ENCODE results near the gene VAT1. TPM values are rescaled to one million over a fixed set of nuclear protein-coding genes. Genes with fewer than 3 reads are reported as not detected.
"Not testable (repeated sequence)": the region's sequence is repeated elsewhere in the genome, so short reads cannot be mapped to it uniquely, and the experiment has no call there.

Gene VAT1
- polyA plus RNA-seq, 1 donor, result 59.9 TPM

DNA sequence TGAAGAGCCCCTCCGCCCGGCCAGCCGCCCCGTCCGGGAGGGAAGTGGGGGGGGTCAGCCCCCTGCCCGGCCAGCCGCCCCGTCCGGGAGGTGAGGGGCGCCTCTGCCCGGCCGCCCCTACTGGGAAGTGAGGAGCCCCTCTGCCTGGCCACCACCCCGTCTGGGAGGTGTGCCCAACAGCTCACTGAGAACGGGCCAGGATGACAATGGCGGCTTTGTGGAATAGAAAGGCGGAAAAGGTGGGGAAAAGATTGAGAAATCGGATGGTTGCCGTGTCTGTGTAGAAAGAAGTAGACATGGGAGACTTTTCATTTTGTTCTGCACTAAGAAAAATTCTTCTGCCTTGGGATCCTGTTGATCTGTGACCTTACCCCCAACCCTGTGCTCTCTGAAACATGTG, 48.9 kb downstream of the VAT1 start:
- not testable (repeated sequence) for DNase-seq (ENCODE audit: low read depth)

DNA sequence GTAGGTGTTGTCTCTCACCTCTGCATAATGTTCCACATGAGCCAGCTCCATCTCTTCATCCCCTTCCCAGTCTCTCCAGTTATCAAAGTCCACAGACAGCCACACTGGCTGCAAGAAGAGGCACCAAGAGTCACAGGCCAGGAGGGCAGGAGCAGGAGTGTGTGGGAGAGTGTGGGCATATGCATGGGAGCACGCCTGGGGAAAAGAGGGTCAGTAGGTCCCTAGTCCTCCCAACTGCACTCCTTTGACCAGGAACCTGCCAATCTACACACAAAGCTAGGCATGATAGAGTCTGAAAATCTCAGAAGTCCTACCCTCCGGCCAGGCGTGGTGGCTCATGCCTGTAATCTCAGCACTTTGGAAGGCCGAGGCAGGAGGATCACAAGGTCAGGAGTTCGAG, 50.6 kb downstream of the VAT1 start:
- DNase-seq (ENCODE audit: low read depth), result no peak

DNA sequence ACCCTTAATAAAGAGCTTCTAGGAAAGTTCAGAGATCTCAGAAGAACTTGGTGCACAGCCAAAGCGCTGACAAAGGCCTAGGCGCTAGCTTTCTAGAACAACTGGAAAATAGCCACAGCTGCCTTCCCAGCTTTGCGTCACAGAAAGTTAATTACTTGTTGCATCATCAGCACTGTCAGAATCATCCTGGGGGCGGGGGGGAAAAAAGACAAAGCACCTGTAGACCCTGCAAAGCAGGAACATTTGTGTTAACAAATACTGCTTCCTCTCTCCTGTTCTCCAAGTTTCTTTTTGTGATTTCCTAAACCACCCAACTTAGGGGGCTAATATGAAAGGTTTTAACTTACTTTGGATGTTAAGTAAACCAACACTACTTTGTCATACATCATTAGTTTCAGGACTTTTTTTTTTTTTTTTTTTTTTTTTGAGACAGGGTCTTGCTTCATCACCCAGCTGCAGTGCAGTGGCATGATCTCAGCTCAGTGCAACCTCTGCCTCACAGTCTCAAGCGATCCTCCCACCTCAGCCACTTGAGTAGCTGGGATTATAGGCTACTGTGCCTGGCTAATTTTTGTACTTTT, 53.1 kb downstream of the VAT1 start:
- DNase-seq (ENCODE audit: low read depth), result no peak

DNA sequence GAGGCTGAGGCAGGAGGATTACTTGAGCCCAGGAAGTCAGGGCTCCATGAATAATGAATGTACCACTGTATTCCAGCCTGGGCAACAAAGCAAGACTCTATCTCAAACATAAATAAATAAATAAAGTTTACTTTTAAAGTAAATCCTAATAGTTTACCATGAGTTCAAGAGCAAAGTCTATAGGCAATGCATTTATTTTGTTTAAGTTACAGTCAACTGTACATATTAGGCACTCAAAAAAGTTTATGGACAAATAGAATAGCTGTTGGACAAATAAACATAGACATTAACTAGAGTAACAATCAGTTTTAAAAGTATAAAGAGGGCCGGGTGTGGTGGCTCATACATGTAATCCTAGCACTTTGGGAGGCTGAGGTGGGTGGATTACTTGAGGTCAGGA, 54.3 kb downstream of the VAT1 start:
- DNase-seq (ENCODE audit: low read depth), result no peak

Other genes with a start within 250 kb of the VAT1 start
- gene VPS25, start 248.9 kb downstream of the VAT1 start, polyA plus RNA-seq (ENCODE audit: insufficient read length), result 27.7 TPM
- 0.43 TPM for gene WNK4, start 241.8 kb downstream of the VAT1 start, polyA plus RNA-seq (ENCODE audit: insufficient read length)
- 50.6 TPM for gene COA3, start 223.7 kb downstream of the VAT1 start, polyA plus RNA-seq (ENCODE audit: insufficient read length)
- gene CNTD1, start 223.5 kb downstream of the VAT1 start, polyA plus RNA-seq (ENCODE audit: insufficient read length), result 0.70 TPM
- gene BECN1, start 198.1 kb downstream of the VAT1 start, polyA plus RNA-seq (ENCODE audit: insufficient read length), result 41.7 TPM
- 45.7 TPM for gene PSME3, start 189.0 kb downstream of the VAT1 start, polyA plus RNA-seq (ENCODE audit: insufficient read length)
- 1.0 TPM for gene AOC2, start 177.8 kb downstream of the VAT1 start, polyA plus RNA-seq (ENCODE audit: insufficient read length)
- 13.3 TPM for gene AOC3, start 171.2 kb downstream of the VAT1 start, polyA plus RNA-seq (ENCODE audit: insufficient read length)
- gene G6PC1, start 121.6 kb downstream of the VAT1 start, polyA plus RNA-seq (ENCODE audit: insufficient read length), result not detected
- gene AARSD1, start 57.9 kb downstream of the VAT1 start, polyA plus RNA-seq (ENCODE audit: insufficient read length), result 61.8 TPM
- 88.8 TPM for gene PTGES3L, start 42.3 kb downstream of the VAT1 start, polyA plus RNA-seq (ENCODE audit: insufficient read length)
- gene RUNDC1, start 41.8 kb downstream of the VAT1 start, polyA plus RNA-seq (ENCODE audit: insufficient read length), result 8.1 TPM
- gene RPL27, start 24.0 kb downstream of the VAT1 start, polyA plus RNA-seq (ENCODE audit: insufficient read length), result 2,614 TPM
- 3.4 TPM for gene IFI35, start 15.6 kb downstream of the VAT1 start, polyA plus RNA-seq (ENCODE audit: insufficient read length)
- gene RND2, start 2.8 kb upstream of the VAT1 start, polyA plus RNA-seq (ENCODE audit: insufficient read length), result 0.49 TPM
- gene BRCA1, start 103.0 kb upstream of the VAT1 start, polyA plus RNA-seq (ENCODE audit: insufficient read length), result 8.9 TPM
- 57.5 TPM for gene NBR1, start 148.8 kb upstream of the VAT1 start, polyA plus RNA-seq (ENCODE audit: insufficient read length)
- 8.8 TPM for gene TMEM106A, start 189.5 kb upstream of the VAT1 start, polyA plus RNA-seq (ENCODE audit: insufficient read length)
- gene CCDC200, start 206.2 kb upstream of the VAT1 start, polyA plus RNA-seq (ENCODE audit: insufficient read length), result 10.0 TPM
- gene RNU2-1, start 211.6 kb upstream of the VAT1 start, polyA plus RNA-seq (ENCODE audit: insufficient read length), result not detected

All from forelimb muscle (tissue), 1 donor.